ENCODE data around the gene DEGS2.

DEGS2 gene

GRCh38 chr14:100155756-100156616, 3.5 kb downstream of the DEGS2 start:
- POLR2A ChIA-PET: interaction anchor here (0.5 kb wide), 1 partner anchor 45 kb away, joined by 4 read pairs; no protein-coding TSS in a partner anchor
- H3K9me3 ChIP-seq (ENCODE audit: control insufficient read depth, insufficient read depth, low read depth, low read length): no peaks in the 10 kb centered on the region
- CTCF ChIA-PET: interaction anchor here (0.7 to 3.6 kb wide), 15 partner anchors 10 to 209 kb away, joined by 3 to 25 read pairs (median 4); no protein-coding TSS in a partner anchor
- H3K27ac ChIP-seq (ENCODE audit: extremely low read depth, low read depth, low read length): no peak overlapping the region
- H3K4me1 ChIP-seq (ENCODE audit: control insufficient read depth, insufficient read depth, low read length): 0 out of 2 replicates have a peak, but pooled peaks cover 2% of the 10 kb centered on the region
- H3K36me3 ChIP-seq (ENCODE audit: control insufficient read depth in 2 of 2, insufficient read depth in 1 of 2, low read length in 2 of 2): no peaks in the 10 kb centered on the region
- TF ChIP-seq GLIS1 (tag by site-specific recombination; IDR thresholded peaks at IDR 0.05) (peak; percentile 16; the same call in 1 of the 2 replicates), ZNF366 (tag by site-specific recombination; conservative IDR thresholded peaks at IDR 0.05) (no peak), ZBTB48 (tag by site-specific recombination; IDR thresholded peaks at IDR 0.05) (0 out of 2 replicates have a peak, but pooled peaks have one; percentile 23), GLI2 (tag by site-specific recombination; IDR thresholded peaks at IDR 0.05; ENCODE audit: borderline replicate concordance, low read depth) (no peak), PRDM4 (tag by site-specific recombination; IDR thresholded peaks at IDR 0.05) (no peak), SALL2 (tag by site-specific recombination; IDR thresholded peaks at IDR 0.05; ENCODE audit: borderline replicate concordance) (no peak)
- TF ChIP-seq, protein P1, sequence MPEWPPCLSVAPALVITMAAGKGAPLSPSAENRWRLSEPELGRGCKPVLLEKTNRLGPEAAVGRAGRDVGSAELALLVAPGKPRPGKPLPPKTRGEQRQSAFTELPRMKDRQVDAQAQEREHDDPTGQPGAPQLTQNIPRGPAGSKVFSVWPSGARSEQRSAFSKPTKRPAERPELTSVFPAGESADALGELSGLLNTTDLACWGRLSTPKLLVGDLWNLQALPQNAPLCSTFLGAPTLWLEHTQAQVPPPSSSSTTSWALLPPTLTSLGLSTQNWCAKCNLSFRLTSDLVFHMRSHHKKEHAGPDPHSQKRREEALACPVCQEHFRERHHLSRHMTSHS (tag by site-specific recombination; IDR thresholded peaks at IDR 0.05): no peak
- no peak overlapping the region for H3K4me3 ChIP-seq (ENCODE audit: low read depth, low read length)

- 0 out of 2 replicates have a peak, but pooled peaks cover 2% of the 10 kb centered on the region for H3K4me1 ChIP-seq (ENCODE audit: control insufficient read depth, insufficient read depth, low read length)
- no peak overlapping the region for H3K4me3 ChIP-seq (ENCODE audit: low read depth, low read length)
- no peaks in the 10 kb centered on the region for H3K9me3 ChIP-seq (ENCODE audit: control insufficient read depth, insufficient read depth, low read depth, low read length)
- CTCF ChIA-PET: interaction anchor here (0.6 to 3.6 kb wide), 22 partner anchors 10 to 783 kb away, joined by 3 to 25 read pairs (median 3); no protein-coding TSS in a partner anchor
- POLR2A ChIA-PET: no interaction called here
- H3K36me3 ChIP-seq (ENCODE audit: control insufficient read depth in 2 of 2, insufficient read depth in 1 of 2, low read length in 2 of 2): no peaks in the 10 kb centered on the region
- H3K27ac ChIP-seq (ENCODE audit: extremely low read depth, low read depth, low read length): no peak overlapping the region
- TF ChIP-seq MEIS1 (CRISPR knock-in tag; IDR thresholded peaks at IDR 0.05; ENCODE audit: borderline replicate concordance) (no peak), ZNF140 (tag by site-specific recombination; IDR thresholded peaks at IDR 0.05) (no peak), ZNF677 (tag by site-specific recombination; IDR thresholded peaks at IDR 0.05) (no peak), ZNF394 (tag by site-specific recombination; IDR thresholded peaks at IDR 0.05; ENCODE audit: borderline replicate concordance) (peak; percentile 72; the same call in 1 of the 2 replicates), ZNF214 (tag by site-specific recombination; IDR thresholded peaks at IDR 0.05; ENCODE audit: borderline replicate concordance) (no peak), ZNF18 (tag by site-specific recombination; IDR thresholded peaks at IDR 0.05) (no peak), HOXC10 (CRISPR knock-in tag; IDR thresholded peaks at IDR 0.05) (no peak), ZNF202 (tag by site-specific recombination; IDR thresholded peaks at IDR 0.05; ENCODE audit: borderline replicate concordance) (no peak), ZNF341 (tag by site-specific recombination; IDR thresholded peaks at IDR 0.05; ENCODE audit: low read depth) (no peak), ZIC2 (tag by site-specific recombination; IDR thresholded peaks at IDR 0.05) (no peak; the same call in 1 of the 2 replicates), ZNF16 (tag by site-specific recombination; IDR thresholded peaks at IDR 0.05; ENCODE audit: low read depth) (no peak), YY1 (tag by site-specific recombination; IDR thresholded peaks at IDR 0.05) (no peak)
- TF ChIP-seq, protein P2, sequence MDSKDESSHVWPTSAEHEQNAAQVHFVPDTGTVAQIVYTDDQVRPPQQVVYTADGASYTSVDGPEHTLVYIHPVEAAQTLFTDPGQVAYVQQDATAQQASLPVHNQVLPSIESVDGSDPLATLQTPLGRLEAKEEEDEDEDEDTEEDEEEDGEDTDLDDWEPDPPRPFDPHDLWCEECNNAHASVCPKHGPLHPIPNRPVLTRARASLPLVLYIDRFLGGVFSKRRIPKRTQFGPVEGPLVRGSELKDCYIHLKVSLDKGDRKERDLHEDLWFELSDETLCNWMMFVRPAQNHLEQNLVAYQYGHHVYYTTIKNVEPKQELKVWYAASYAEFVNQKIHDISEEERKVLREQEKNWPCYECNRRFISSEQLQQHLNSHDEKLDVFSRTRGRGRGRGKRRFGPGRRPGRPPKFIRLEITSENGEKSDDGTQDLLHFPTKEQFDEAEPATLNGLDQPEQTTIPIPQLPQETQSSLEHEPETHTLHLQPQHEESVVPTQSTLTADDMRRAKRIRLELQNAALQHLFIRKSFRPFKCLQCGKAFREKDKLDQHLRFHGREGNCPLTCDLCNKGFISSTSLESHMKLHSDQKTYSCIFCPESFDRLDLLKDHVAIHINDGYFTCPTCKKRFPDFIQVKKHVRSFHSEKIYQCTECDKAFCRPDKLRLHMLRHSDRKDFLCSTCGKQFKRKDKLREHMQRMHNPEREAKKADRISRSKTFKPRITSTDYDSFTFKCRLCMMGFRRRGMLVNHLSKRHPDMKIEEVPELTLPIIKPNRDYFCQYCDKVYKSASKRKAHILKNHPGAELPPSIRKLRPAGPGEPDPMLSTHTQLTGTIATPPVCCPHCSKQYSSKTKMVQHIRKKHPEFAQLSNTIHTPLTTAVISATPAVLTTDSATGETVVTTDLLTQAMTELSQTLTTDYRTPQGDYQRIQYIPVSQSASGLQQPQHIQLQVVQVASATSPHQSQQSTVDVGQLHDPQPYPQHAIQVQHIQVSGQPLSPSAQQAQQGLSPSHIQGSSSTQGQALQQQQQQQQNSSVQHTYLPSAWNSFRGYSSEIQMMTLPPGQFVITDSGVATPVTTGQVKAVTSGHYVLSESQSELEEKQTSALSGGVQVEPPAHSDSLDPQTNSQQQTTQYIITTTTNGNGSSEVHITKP (tag by site-specific recombination; IDR thresholded peaks at IDR 0.05): no peak
- TF ChIP-seq, protein P3, sequence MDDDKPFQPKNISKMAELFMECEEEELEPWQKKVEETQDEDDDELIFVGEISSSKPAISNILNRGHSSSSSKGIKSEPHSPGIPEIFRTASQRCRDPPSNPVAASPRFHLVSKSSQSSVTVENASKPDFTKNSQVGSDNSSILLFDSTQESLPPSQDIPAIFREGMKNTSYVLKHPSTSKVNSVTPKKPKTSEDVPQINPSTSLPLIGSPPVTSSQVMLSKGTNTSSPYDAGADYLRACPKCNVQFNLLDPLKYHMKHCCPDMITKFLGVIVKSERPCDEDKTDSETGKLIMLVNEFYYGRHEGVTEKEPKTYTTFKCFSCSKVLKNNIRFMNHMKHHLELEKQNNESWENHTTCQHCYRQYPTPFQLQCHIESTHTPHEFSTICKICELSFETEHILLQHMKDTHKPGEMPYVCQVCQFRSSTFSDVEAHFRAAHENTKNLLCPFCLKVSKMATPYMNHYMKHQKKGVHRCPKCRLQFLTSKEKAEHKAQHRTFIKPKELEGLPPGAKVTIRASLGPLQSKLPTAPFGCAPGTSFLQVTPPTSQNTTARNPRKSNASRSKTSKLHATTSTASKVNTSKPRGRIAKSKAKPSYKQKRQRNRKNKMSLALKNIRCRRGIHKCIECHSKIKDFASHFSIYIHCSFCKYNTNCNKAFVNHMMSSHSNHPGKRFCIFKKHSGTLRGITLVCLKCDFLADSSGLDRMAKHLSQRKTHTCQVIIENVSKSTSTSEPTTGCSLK (tag by site-specific recombination; IDR thresholded peaks at IDR 0.05): no peak
Measured at GRCh38 chr14:100155049-100155621, 4.3 kb downstream of the DEGS2 start.

Measured in HEK293 (cell line).